Measurements from ENCODE around the gene TRIM63.

DNA sequence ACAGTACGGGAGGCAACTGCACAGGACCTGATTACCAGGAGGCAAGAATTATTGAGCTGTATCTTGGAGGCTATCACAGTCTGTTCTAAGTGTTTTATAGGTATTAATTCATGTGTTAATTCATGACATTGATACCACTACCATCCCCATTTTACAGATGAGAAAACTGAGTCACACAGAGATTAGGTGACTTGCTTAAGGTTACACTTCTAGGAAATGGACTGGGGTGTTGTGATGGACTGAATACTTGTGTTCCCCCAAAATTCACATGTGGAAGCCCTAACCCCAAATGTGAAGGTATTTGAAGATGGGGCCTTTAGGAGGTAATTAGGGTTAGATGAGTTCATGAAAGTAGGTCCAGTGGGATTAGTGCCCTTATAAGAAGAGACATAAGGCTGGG is 10.1 kb upstream of the TRIM63 start:
- TF ChIP-seq, protein P1, sequence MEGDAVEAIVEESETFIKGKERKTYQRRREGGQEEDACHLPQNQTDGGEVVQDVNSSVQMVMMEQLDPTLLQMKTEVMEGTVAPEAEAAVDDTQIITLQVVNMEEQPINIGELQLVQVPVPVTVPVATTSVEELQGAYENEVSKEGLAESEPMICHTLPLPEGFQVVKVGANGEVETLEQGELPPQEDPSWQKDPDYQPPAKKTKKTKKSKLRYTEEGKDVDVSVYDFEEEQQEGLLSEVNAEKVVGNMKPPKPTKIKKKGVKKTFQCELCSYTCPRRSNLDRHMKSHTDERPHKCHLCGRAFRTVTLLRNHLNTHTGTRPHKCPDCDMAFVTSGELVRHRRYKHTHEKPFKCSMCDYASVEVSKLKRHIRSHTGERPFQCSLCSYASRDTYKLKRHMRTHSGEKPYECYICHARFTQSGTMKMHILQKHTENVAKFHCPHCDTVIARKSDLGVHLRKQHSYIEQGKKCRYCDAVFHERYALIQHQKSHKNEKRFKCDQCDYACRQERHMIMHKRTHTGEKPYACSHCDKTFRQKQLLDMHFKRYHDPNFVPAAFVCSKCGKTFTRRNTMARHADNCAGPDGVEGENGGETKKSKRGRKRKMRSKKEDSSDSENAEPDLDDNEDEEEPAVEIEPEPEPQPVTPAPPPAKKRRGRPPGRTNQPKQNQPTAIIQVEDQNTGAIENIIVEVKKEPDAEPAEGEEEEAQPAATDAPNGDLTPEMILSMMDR (conservative IDR thresholded peaks at IDR 0.05 in 1 of 2, IDR thresholded peaks at IDR 0.05 in 1 of 2; ENCODE audit: low read depth in 1 of 2, low read length in 2 of 2): no peak
- TF ChIP-seq EZH2 (IDR thresholded peaks at IDR 0.05; ENCODE audit: low read length, missing control alignments): no peak
